Inferior parietal cortex (tissue), 1 donor: ENCODE data around the gene MOCS1.
"Not testable (repeated sequence)": the region's sequence is repeated elsewhere in the genome, so short reads cannot be mapped to it uniquely, and the experiment has no call there.

Source experiments
- DNase-seq: peaks from one replicate; pipeline ENCODE4 v3.0.0-alpha.2; 2016; ENCODE audit errors: extremely low spot score

The MOCS1 gene

DNA sequence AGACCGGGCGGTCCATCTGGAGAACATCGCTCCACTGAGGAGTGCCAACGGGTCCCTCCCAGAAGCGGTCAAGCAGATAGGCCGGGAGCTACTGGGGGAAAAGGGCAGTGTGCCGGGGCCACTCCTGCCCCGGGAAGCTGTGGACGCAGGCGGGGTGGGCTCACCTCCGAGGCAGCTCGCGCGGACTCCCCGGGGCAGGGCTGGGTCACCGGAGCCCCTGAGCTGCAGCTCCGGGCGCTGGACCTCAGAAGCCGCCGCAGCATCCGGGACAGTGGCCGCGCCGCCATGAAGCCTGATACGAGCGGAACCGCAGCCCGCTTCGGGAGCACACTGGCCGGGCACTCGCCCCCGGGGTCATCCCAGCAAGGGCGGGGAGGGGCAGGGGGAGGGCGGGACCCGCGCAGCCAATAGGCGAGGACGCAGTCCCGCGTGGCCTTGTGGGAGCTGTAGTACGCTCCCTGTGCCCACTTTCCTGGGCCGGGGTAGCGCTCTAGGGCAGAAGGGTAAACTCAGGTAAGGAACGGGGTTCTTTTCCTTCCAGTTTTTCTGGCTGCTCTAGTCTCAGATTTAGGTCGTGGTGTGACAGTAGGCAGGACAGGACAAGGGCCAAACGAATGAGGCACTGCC lies at the start of gene MOCS1:
TSS of gene MOCS1 (minus strand) at position 332 of the 627 bp plus-strand sequence. CDS start at position 287, 45 bp downstream.
- DNase-seq, result peak; percentile 81

- DNase-seq, result no peak
These were observed 49.8 kb upstream of the MOCS1 start for GRCh38 chr6:39984051-39984450.

DNA sequence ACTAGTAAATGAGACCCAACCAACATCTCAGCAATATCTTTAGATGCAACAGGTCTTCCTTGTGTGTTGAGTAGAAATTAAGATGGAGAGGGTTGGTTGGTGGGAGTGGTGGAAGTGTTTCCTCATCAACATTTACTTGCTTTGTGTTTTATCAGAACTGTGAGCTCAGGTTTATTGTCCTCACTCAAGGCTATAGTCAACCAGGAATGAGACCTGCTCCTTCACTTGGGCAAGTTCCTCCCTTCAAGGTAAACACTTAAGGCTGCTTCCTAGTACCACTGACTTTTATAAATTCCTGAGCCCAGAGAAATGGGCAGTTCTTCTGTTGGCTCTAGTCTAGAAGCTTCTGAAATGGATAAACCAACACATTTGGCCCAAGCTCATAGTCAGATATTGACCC lies 48.9 kb upstream of the MOCS1 start:
- no peak for DNase-seq

- DNase-seq, result no peak
These were observed 48.5 kb upstream of the MOCS1 start for GRCh38 chr6:39982720-39983119.

DNA sequence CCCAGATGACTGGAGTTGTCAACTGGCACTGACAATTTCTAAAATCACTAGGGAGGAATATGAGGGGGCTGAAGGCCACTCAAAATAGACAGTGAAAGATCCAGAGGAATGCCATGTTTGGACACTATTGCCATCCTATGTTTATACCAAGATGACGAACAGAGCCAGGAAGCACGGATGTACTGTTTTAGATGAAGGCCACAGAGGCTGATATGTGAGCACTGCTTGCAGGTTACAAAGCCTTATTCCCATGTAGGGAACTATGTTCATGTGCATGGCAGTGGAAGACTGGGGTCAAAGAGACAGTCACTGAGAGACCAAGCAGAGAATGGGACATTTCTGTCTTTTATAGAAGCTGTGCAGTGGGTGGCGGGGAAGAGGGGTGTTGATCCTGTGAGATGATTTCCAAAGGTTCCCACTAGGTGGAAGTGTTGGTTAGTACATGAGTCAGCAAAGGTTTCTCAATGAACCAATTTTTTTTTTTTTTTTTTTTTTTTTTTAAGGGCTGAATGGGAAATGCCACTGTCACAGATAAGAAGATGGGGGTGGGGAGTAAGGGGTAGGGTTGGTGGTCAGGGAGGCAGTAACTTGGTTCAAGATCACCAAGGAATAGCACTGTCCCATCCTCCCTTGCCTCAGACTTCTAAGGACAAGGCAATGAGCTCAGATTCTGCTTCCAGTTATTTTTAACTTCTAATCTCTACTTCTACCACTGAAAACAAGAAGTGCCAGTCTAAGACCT lies 46.7 kb upstream of the MOCS1 start:
- DNase-seq, result peak; percentile 75

GRCh38 chr6:39979461-39980328 lies 45.4 kb upstream of the MOCS1 start:
- DNase-seq, result no peak

- no peak for DNase-seq
These were observed 44.0 kb upstream of the MOCS1 start for GRCh38 chr6:39978240-39978639.

DNA sequence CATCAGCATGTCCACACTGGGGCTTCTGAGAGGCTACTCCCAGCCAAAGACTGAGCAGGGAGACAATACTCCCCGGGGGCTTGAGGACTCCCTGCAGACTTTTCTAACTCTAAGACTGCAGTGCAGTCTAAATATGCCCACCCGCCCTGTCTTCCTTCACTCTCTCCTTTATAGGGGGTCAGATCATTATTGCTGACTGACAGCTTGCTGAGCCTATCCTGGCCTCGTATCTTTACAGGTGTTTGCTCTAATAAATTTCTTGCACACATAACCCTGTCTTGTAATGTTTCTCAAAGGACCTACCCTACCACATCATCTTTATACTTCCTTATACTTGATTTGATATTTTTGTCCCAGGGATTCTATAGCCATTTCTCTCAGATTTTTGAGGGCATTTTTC lies 39.4 kb upstream of the MOCS1 start:
- no peak for DNase-seq

GRCh38 chr6:39972717-39973116 lies 38.5 kb upstream of the MOCS1 start:
- not testable (repeated sequence) for DNase-seq

DNA sequence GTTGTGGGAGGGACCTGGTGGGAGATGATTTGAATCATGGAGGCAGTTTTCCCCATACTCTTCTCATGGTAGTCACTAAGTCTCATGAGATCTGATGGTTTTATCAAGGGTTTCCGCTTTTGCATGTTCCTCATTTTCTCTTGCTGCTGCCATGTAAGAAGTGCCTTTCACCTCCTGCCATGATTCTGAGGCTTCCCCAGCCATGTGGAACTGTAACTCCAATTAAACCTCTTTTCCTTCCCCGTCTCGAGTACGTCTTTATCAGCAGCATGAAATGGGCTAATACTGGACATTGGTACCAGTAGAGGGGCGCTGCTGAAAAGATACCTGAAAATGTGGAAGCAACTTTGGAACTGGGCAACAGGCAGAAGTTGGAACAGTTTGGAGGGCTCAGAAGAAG lies 36.9 kb upstream of the MOCS1 start:
- DNase-seq, result not testable (repeated sequence)

DNA sequence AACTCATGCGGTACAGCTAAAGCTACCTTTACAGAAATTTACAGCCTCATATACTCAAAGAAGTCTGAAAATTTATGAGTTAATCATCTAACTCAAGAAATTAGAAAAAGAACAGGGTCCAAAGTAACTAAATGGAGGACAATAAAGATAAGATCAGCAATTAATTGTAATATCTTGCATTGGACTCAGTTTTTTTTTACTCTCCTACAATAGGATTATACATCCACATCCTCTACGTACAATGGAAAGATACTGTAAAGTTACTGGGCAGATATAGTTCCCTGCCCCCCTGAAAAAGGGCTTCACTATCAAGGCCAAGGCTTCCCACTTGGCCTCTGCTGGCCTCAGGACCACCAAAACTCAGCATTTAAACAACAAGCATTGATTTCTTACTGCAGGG lies 31.5 kb upstream of the MOCS1 start:
- DNase-seq, result no peak

GRCh38 chr6:39964530-39964929 lies 30.3 kb upstream of the MOCS1 start:
- no peak for DNase-seq

DNA sequence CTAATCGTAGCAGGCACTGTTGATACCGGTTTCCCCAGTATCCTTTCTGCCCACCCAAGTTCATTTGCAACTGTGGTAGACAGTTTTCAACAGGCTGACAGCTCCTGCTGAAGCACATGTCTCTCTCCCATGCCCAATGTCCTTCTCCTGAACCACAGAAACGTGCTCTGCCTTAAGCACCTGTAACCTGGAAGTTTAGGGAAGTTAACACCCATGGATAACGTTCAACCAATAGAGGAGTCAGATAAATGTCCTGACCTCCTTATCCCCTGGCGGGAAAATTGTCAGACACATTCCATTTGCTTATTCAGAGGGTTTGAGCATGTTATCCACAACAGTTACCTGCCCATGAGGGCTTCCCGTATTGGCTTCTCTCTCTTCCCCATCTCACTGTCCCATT lies 29.8 kb upstream of the MOCS1 start:
- DNase-seq, result no peak

GRCh38 chr6:39962831-39963230 lies 28.6 kb upstream of the MOCS1 start:
- DNase-seq, result no peak

DNA sequence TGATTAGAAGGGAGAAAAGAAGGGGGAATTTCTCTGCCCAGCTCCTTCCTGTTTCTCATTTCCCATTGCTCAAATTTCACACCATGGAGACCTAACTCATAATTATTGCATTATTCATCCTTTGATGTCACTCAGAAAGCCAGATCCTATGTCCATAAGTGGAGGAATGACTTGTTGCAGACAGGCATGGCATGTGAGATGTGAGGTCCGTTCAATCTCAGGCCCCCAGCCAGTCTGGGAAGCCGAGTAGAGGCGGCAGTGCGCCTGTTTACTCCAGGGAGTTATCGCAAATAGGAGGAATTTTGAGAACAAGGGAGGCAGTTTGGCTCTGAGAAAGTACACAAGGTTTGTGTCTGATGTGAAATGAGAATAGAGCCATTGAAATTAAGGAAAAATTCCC lies 26.9 kb upstream of the MOCS1 start:
- DNase-seq, result no peak

- no peak for DNase-seq
These were observed 24.7 kb upstream of the MOCS1 start for GRCh38 chr6:39958947-39959346.

- DNase-seq, result no peak
These were observed 22.7 kb upstream of the MOCS1 start for GRCh38 chr6:39956936-39957335.

DNA sequence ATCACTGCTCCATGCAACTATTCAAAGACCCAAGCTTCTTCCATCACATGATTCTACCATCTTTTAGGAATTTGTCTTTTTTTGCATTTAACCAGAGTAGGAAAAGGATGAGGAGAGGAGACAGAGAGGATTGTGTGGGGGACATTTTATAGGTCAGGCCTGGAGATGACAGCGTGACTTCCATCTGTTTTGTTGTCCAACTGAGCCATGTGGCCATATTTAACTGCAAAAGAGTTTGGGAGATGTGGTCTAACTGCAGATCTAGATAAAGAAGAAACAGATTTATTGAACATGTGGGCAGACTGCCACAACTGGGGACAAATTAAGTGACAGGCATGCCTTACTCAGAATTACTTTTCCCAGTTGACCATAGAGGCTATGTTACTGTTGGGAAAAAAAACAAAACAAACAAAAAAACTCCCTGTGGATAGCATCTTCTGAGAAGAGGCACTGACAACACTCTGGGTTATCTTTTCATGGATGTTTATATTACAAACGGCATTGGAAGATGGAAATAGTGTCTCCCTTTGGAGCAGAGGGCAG lies 18.9 kb upstream of the MOCS1 start:
- DNase-seq, result no peak

DNA sequence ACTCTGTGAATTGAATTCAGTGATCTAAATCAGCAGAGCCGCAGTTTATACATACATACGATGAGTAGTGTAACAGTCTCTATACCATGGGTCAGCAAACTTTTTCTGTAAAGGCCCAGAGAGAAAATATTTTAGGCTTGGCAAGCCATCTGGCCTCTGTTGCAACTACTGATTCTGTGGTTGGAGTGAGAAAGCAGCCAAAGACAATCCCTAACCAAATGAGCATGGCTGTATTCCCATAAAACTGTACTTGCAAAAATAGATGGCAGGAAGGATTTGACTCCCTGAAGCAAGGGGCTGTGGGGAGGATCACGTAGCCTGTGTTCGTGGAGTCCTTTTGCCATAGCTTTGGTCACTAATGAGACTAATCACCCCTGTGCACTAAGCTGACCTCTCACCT lies 17.9 kb upstream of the MOCS1 start:
- DNase-seq, result no peak

DNA sequence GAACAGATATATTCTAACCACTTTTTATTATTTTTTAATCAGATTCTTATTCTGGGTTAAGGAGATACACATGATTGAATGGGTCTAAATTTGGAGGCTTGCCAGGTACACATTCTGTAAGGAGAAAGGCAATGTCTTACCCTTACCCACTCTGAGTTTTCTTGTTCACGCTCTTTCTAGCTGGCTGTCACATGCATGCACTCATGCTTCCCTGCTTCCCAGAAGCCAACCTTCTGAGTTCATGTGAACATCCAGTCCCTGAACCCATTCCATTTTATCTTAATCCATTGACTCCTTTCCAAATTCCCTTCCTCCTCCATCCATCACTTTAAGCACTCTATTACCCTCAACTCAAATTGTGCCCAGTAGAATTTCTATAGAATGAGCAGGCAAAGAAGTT lies 17.5 kb upstream of the MOCS1 start:
- no peak for DNase-seq

DNA sequence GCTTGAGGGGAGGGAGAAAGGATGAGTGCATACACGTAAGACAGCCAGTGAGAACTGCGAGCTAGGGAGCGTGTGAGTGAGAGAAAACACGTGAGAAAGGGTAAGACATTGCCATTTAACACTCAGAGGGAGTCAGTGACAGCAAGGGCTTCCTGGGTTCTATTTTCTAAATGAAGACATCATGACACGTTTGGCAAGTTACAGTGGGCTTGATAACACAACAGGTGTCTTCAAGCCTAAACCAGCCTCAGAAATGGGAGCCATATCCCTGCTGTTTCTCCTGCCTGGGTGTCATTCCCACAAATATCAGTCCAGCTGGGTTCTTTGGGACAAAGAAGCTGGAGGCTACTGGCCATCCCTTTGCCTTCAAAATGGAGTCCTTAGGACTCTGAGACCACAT lies 16.9 kb upstream of the MOCS1 start:
- no peak for DNase-seq

GRCh38 chr6:39950125-39950720 lies 16.0 kb upstream of the MOCS1 start:
- DNase-seq, result no peak
